ENCODE measurements around the gene ADI1.

The ADI1 gene

GRCh38 chr2:3483227-3483985 is 35.9 kb downstream of the ADI1 start:
- CTCF ChIA-PET: interaction anchor here (1.0 to 2.4 kb wide), 2 partner anchors 10 to 11 kb away, joined by 4 to 9 read pairs; no protein-coding TSS in a partner anchor
- DNase-seq (ENCODE audit: extremely low spot score): no peak
- POLR2A ChIA-PET: no interaction called here
- no peak for TF ChIP-seq CTCF (IDR thresholded peaks at IDR 0.05; ENCODE audit: control extremely low read depth, extremely low read depth, low read depth, missing control alignments)

- no peak for TF ChIP-seq CTCF (IDR thresholded peaks at IDR 0.05; ENCODE audit: control extremely low read depth, extremely low read depth, low read depth, missing control alignments)
- ChIA-PET CTCF (interaction anchor here (2.4 to 7.1 kb wide), 2 partner anchors 9 to 21 kb away, joined by 9 to 49 read pairs; no protein-coding TSS in a partner anchor), POLR2A (no interaction called here)
- no peak for DNase-seq (ENCODE audit: extremely low spot score)
Observed at GRCh38 chr2:3482363-3482821, 36.9 kb downstream of the ADI1 start.

GRCh38 chr2:3481736-3482362 is 37.5 kb downstream of the ADI1 start:
- CTCF ChIA-PET: interaction anchor here (1.3 to 7.1 kb wide), 3 partner anchors 9 to 52 kb away, joined by 3 to 49 read pairs (median 9); no protein-coding TSS in a partner anchor
- POLR2A ChIA-PET: no interaction called here
- no peak for TF ChIP-seq CTCF (IDR thresholded peaks at IDR 0.05; ENCODE audit: control extremely low read depth, extremely low read depth, low read depth, missing control alignments)
- no peak for DNase-seq (ENCODE audit: extremely low spot score)

- POLR2A ChIA-PET: no interaction called here
- no peak for DNase-seq (ENCODE audit: extremely low spot score)
- TF ChIP-seq CTCF (IDR thresholded peaks at IDR 0.05; ENCODE audit: control extremely low read depth, extremely low read depth, low read depth, missing control alignments): no peak
- CTCF ChIA-PET: interaction anchor here (1.3 to 7.1 kb wide), 3 partner anchors 8 to 53 kb away, joined by 3 to 49 read pairs (median 9); no protein-coding TSS in a partner anchor
Observed at GRCh38 chr2:3481011-3481400, 38.3 kb downstream of the ADI1 start.

GRCh38 chr2:3480352-3481010 is 38.9 kb downstream of the ADI1 start:
- TF ChIP-seq CTCF (IDR thresholded peaks at IDR 0.05; ENCODE audit: control extremely low read depth, extremely low read depth, low read depth, missing control alignments): no peak
- POLR2A ChIA-PET: no interaction called here
- DNase-seq (ENCODE audit: extremely low spot score): no peak
- CTCF ChIA-PET: interaction anchor here (1.3 to 7.1 kb wide), 2 partner anchors 19 to 53 kb away, joined by 3 to 49 read pairs; no protein-coding TSS in a partner anchor
